ENCODE measurements around the gene PTPRN2. TPM values are rescaled to one million over a fixed set of nuclear protein-coding genes. Genes with fewer than 3 reads are reported as not detected.
"Not testable (repeated sequence)": the region's sequence is repeated elsewhere in the genome, so short reads cannot be mapped to it uniquely, and the experiment has no call there.

Gene PTPRN2
- total RNA-seq, 1 donor from 2014 or later, result 15.4 TPM

DNA sequence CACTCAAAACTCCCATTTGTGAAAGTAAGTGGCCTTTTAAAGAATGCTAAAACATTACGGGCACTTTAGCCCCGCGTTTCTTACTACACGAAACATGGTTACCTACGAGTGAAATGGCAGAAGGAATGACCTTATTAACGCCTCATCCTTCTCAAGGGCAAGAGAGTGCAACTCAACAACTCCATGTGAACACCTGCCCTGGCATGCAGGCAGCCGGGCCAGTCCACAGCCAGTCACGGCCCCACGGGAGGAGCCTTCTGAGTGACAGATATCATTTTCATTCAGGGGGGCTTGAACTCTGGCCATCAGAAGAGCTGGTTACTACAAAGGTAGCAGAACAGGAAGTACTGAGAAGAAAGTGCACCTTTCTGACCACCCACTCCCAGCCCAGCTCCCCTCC lies 236.1 kb downstream of the PTPRN2 start:
- Mint-ChIP-seq H3K27me3 (peaks cover 67% of the 10 kb centered on the region), H3K27ac (no peak overlapping the region)

DNA sequence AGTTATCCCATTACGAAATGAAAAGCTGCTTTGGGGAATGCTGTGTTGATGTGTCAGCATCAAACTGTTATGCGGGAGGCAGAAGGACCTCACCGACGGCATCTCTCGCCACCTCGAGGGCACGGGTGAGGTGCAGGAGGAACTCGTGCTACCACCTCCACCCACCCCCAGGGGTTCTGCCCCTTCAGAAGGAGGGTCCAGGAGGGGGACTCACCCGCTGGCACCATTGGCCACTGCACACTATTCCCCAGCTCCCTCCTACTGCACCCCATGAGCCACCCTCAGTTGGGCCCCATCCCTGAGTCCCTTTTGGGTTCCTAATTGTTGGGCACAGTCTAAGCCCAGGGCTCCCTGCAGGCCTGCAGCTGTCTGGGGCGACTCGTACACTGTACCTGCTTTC lies 236.6 kb downstream of the PTPRN2 start:
- peaks cover 5% of the 10 kb centered on the region for H3K9me3 Mint-ChIP-seq

More for the DNA sequence above, 236.1 kb downstream of the PTPRN2 start:
- DNase-seq (ENCODE audit: extremely low spot score, unreplicated experiment), result peak; percentile 34
- Mint-ChIP-seq H3K4me1 (ENCODE audit: unreplicated experiment) (peaks cover 5% of the 10 kb centered on the region), H3K4me3 (no peak overlapping the region), H3K9me3 (peaks cover 5% of the 10 kb centered on the region), H3K36me3 (no peaks in the 10 kb centered on the region)
- no peak for TF ChIP-seq CTCF (conservative IDR thresholded peaks at IDR 0.05)

GRCh38 chr7:158350166-158350900 lies 237.3 kb downstream of the PTPRN2 start:
- peak; percentile 47 for DNase-seq (ENCODE audit: extremely low spot score, unreplicated experiment)
- no peak overlapping the region for H3K4me3 Mint-ChIP-seq
- no peak for TF ChIP-seq CTCF (conservative IDR thresholded peaks at IDR 0.05)
- peaks cover 68% of the 10 kb centered on the region for H3K27me3 Mint-ChIP-seq
- no peak overlapping the region for H3K27ac Mint-ChIP-seq
- H3K36me3 Mint-ChIP-seq, result no peaks in the 10 kb centered on the region
- H3K9me3 Mint-ChIP-seq, result peaks cover 5% of the 10 kb centered on the region
- H3K4me1 Mint-ChIP-seq (ENCODE audit: unreplicated experiment), result peaks cover 5% of the 10 kb centered on the region

More for the DNA sequence above, 236.6 kb downstream of the PTPRN2 start:
- Mint-ChIP-seq H3K4me1 (ENCODE audit: unreplicated experiment) (peaks cover 5% of the 10 kb centered on the region), H3K27me3 (peaks cover 67% of the 10 kb centered on the region), H3K27ac (no peak overlapping the region), H3K36me3 (no peaks in the 10 kb centered on the region), H3K4me3 (no peak overlapping the region)
- DNase-seq (ENCODE audit: extremely low spot score, unreplicated experiment), result peak; percentile 49
- TF ChIP-seq CTCF (conservative IDR thresholded peaks at IDR 0.05), result no peak

DNA sequence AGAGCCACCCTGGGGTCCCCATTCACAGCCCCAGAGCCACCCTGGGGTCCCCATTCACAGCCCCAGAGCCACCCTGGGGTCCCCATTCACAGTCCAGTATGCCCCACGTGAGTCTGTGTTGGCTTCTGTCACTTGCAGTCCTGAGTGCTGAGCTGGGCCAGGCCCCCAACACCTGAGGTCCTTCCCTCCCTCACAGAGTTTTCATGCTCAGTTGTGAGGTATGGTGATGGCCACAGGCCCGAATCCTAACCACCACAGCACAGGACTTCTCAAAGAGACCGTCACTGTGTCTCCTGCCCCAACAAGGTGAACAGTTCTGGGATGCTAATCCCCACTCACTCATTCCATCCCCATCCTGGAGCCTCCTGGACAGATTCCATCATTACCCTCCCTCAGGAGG lies 239.2 kb downstream of the PTPRN2 start:
- TF ChIP-seq CTCF (conservative IDR thresholded peaks at IDR 0.05), result no peak
- Mint-ChIP-seq H3K4me1 (ENCODE audit: unreplicated experiment) (peaks cover 5% of the 10 kb centered on the region), H3K9me3 (no peaks in the 10 kb centered on the region), H3K4me3 (no peak overlapping the region), H3K36me3 (no peaks in the 10 kb centered on the region), H3K27me3 (peaks cover 52% of the 10 kb centered on the region), H3K27ac (no peak overlapping the region)
- no peak for DNase-seq (ENCODE audit: extremely low spot score, unreplicated experiment)

DNA sequence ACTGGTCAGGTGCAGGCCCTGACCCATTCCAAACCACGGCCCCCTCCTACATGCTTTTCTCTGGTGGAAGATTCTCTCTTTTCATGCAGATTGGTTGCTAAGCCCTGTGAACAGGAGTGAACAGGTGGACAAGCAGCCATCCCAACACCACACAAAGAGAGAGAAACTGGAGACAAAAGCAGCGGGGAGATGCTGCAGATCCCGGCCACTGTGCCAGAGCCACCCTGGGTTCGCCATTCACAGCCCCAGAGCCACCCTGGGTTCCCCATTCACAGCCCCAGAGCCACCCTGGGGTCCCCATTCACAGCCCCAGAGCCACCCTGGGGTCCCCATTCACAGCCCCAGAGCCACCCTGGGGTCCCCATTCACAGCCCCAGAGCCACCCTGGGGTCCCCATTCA lies 239.6 kb downstream of the PTPRN2 start:
- not testable (repeated sequence) for H3K9me3 Mint-ChIP-seq, H3K4me3 Mint-ChIP-seq

GRCh38 chr7:158345731-158346130 lies 241.9 kb downstream of the PTPRN2 start:
- peak; percentile 39 for DNase-seq (ENCODE audit: extremely low spot score, unreplicated experiment)
- H3K4me3 Mint-ChIP-seq, result no peak overlapping the region
- H3K4me1 Mint-ChIP-seq (ENCODE audit: unreplicated experiment), result no peaks in the 10 kb centered on the region
- H3K36me3 Mint-ChIP-seq, result no peaks in the 10 kb centered on the region
- TF ChIP-seq CTCF (conservative IDR thresholded peaks at IDR 0.05), result no peak
- peaks cover 18% of the 10 kb centered on the region for H3K9me3 Mint-ChIP-seq
- peaks cover 30% of the 10 kb centered on the region for H3K27me3 Mint-ChIP-seq
- no peak overlapping the region for H3K27ac Mint-ChIP-seq

More for the DNA sequence above, 239.6 kb downstream of the PTPRN2 start:
- H3K36me3 Mint-ChIP-seq; H3K27ac Mint-ChIP-seq; H3K4me1 Mint-ChIP-seq (ENCODE audit: unreplicated experiment): not testable (repeated sequence)
- peak; percentile 37 for DNase-seq (ENCODE audit: extremely low spot score, unreplicated experiment)
- H3K27me3 Mint-ChIP-seq, result peaks cover 48% of the 10 kb centered on the region

Measured in type B pancreatic cell (in vitro differentiated cells).